Uterus (tissue), 2 donors: ENCODE measurements around the gene MAP3K20.

Experiments used
- CTCF ChIP-seq, 4 experiments: fragments of 200-600 bp in 2 of 4; fragments of 450-650 bp in 2 of 4; sonication (generic) in 2 of 4; IDR thresholded peaks; one replicate each; pipeline ENCODE4 v1.5.1; 2016 to 2019; ENCODE audit warnings: antibody characterized with exemption in 4 of 4, mild to moderate bottlenecking in 2 of 4, moderate library complexity in 1 of 4
- POLR2A ChIP-seq, 2 donors: fragments of 450-650 bp; IDR thresholded peaks; one replicate each; pipeline ENCODE4 v1.6.1; 2016; ENCODE audit warnings: antibody characterized with exemption in 2 of 2, mild to moderate bottlenecking in 1 of 2, moderate library complexity in 1 of 2

GRCh38 chr2:173118395-173118794 lies 42.7 kb downstream of the MAP3K20 start:
- no peak for TF ChIP-seq CTCF (IDR thresholded peaks at IDR 0.05)
- no peak for TF ChIP-seq POLR2A (IDR thresholded peaks at IDR 0.05)
